HepG2 (cell line): ENCODE results near the gene DDX28. TPM values are rescaled to one million over a fixed set of nuclear protein-coding genes. Genes with fewer than 3 reads are reported as not detected.
A peak's percentile ranks its signal among the peaks of the same experiment; 100 is the strongest.

Experiments
- ATAC-seq: fragments of 200-7000 bp; cut with Tn5 transposase; 3 replicates; pipeline ENCODE4 v1.9.1; 2020; ENCODE audit warnings: mild to moderate bottlenecking, moderate library complexity
- BruUV-seq: library from RNA; stranded (reverse); fragments of 400-500 nt; replicated peaks from 2 replicates; lab custom pipeline; 2021; lab: Mats Ljungman, UMichigan
- CTCF ChIA-PET: fragments of 300-600 bp; formaldehyde crosslinking; extraction: SDS; loops from one replicate; lab custom pipeline; 2021; ENCODE audit warnings: low total read pairs, inconsistent platforms, low intra/inter-chr PET ratio; lab: Yijun Ruan, JAX
- POLR2A ChIA-PET: fragments of 350-600 bp; sonication (Branson Sonifier 250); formaldehyde crosslinking; loops from one replicate; lab custom pipeline; 2020; ENCODE audit warnings: antibody characterized with exemption, inconsistent platforms; lab: Yijun Ruan, JAX
- DNase-seq: peaks from one replicate; pipeline ENCODE4 v3.0.0-alpha.2; 2015; ENCODE audit warnings: low spot score
- FAIRE-seq: peaks from 3 replicates; lab custom pipeline; 2011; peaks lifted over from hg19 to GRCh38; lab: Jason Lieb, UNC
- H2AFZ ChIP-seq: one replicate; pipeline ENCODE4 v1.6.1; 2011; ENCODE audit warnings: low read length, inconsistent platforms
- H3K27ac ChIP-seq: fragments of 300-600 bp; 3 replicates; pipeline ENCODE4 v1.8.0; 2011; ENCODE audit warnings: mixed run types, mild to moderate bottlenecking, mixed read lengths, low read length, inconsistent platforms; ENCODE audit not compliant: insufficient read depth; ENCODE audit errors: extremely low read length
- H3K27me3 ChIP-seq, 2 experiments: fragments of 200-600 bp in 1 of 2; 2 replicates in 1 of 2; 3 replicates in 1 of 2; pipeline versions ENCODE4 v1.6.0 to v1.8.0; 2011; ENCODE audit warnings: low read length in 2 of 2, mild to moderate bottlenecking in 2 of 2, moderate library complexity in 2 of 2, inconsistent platforms in 1 of 2; ENCODE audit not compliant: insufficient read depth in 2 of 2, control insufficient read depth in 1 of 2
- H3K36me3 ChIP-seq, 2 experiments: fragments of 200-600 bp in 1 of 2; replicated peaks in 1 of 2; 2 replicates in 1 of 2; 3 replicates in 1 of 2; pipeline versions ENCODE4 v1.5.1 to v1.8.0; 2011; ENCODE audit warnings: low read length in 2 of 2, inconsistent platforms in 1 of 2; ENCODE audit not compliant: insufficient read depth in 2 of 2, control insufficient read depth in 1 of 2
- H3K4me1 ChIP-seq: 2 replicates; pipeline ENCODE4 v1.5.1; 2012; ENCODE audit warnings: low read length, inconsistent platforms; ENCODE audit not compliant: insufficient read depth
- H3K4me2 ChIP-seq: 2 replicates; pipeline ENCODE4 v1.6.0; 2011; ENCODE audit warnings: low read depth, low read length, inconsistent platforms
- H3K4me3 ChIP-seq, 3 experiments: fragments of 200-600 bp in 1 of 3; sonication (generic), shearing (Covaris generic) in 1 of 3; replicated peaks in 1 of 3; 2 replicates each; pipeline ENCODE4 v1.5.1; 2011 to 2016; ENCODE audit warnings: low read length in 3 of 3, inconsistent platforms in 2 of 3, low read depth in 2 of 3, mild to moderate bottlenecking in 2 of 3, control low read depth in 1 of 3, mixed read lengths in 1 of 3; ENCODE audit not compliant: insufficient read depth in 1 of 3
- H3K79me2 ChIP-seq: one replicate; pipeline ENCODE4 v1.6.1; 2011; ENCODE audit warnings: low read length, inconsistent platforms; ENCODE audit not compliant: insufficient read depth
- H3K9ac ChIP-seq: 2 replicates; pipeline ENCODE4 v1.6.0; 2011; ENCODE audit warnings: mild to moderate bottlenecking, low read depth, low read length, inconsistent platforms; ENCODE audit not compliant: insufficient read depth
- H3K9me3 ChIP-seq: 2 replicates; pipeline ENCODE4 v1.5.1; 2012; ENCODE audit warnings: mild to moderate bottlenecking, low read length
- H4K20me1 ChIP-seq: 2 replicates; pipeline ENCODE4 v1.6.0; 2011; ENCODE audit warnings: inconsistent platforms, mild to moderate bottlenecking, low read length, moderate library complexity; ENCODE audit not compliant: insufficient read depth
- ATRX ChIP-seq: sonication (generic); formaldehyde crosslinking; IDR thresholded peaks from 2 replicates; pipeline ENCODE4 v1.4.0; 2020; ENCODE audit warnings: missing genetic modification reagents, borderline replicate concordance
- DR1 ChIP-seq: sonication (generic); formaldehyde crosslinking; IDR thresholded peaks from 2 replicates; pipeline ENCODE4 v1.8.0; 2021; ENCODE audit warnings: mild to moderate bottlenecking, missing genetic modification reagents, inconsistent platforms
- EED ChIP-seq: sonication (generic); formaldehyde crosslinking; IDR thresholded peaks from 2 replicates; pipeline ENCODE4 v1.5.0; 2020; ENCODE audit warnings: mild to moderate bottlenecking, missing genetic modification reagents
- ELF4 ChIP-seq: sonication (generic); formaldehyde crosslinking; IDR thresholded peaks from 2 replicates; pipeline ENCODE4 v1.5.0; 2020; ENCODE audit warnings: missing genetic modification reagents, mild to moderate bottlenecking, moderate library complexity, borderline replicate concordance
- FOXA3 ChIP-seq: IDR thresholded peaks from 2 replicates; pipeline ENCODE4 v1.6.1; 2016; ENCODE audit warnings: missing genetic modification reagents, missing compliant biosample characterization
- FOXO1 ChIP-seq: sonication (generic); formaldehyde crosslinking; IDR thresholded peaks from 2 replicates; pipeline ENCODE4 v1.4.0; 2020; ENCODE audit warnings: missing genetic modification reagents
- GATAD2A ChIP-seq: IDR thresholded peaks from 2 replicates; pipeline ENCODE4 v1.6.1; 2016
- KAT7 ChIP-seq: IDR thresholded peaks from 2 replicates; pipeline ENCODE4 v1.6.1; 2018; ENCODE audit warnings: borderline replicate concordance, missing compliant biosample characterization
- KLF12 ChIP-seq: sonication (generic); formaldehyde crosslinking; IDR thresholded peaks from 2 replicates; pipeline ENCODE4 v1.4.0; 2020; ENCODE audit warnings: missing genetic modification reagents, borderline replicate concordance
- NFKB2 ChIP-seq: sonication (generic); formaldehyde crosslinking; IDR thresholded peaks from 2 replicates; pipeline ENCODE4 v1.4.0; 2020; ENCODE audit warnings: missing genetic modification reagents, borderline replicate concordance
- RFXANK ChIP-seq: IDR thresholded peaks from 2 replicates; pipeline ENCODE4 v1.6.1; 2016
- SMAD3 ChIP-seq: sonication (generic); formaldehyde crosslinking; IDR thresholded peaks from 2 replicates; pipeline ENCODE4 v1.4.0; 2020; ENCODE audit warnings: missing genetic modification reagents
- ZBTB3 ChIP-seq: sonication (generic); formaldehyde crosslinking; IDR thresholded peaks from 2 replicates; pipeline ENCODE4 v1.4.0; 2020; ENCODE audit warnings: low read depth, mild to moderate bottlenecking, moderate library complexity, missing genetic modification reagents, borderline replicate concordance
- ZNF354B ChIP-seq: sonication (generic); formaldehyde crosslinking; IDR thresholded peaks from 2 replicates; pipeline ENCODE4 v1.8.0; 2022; ENCODE audit warnings: mild to moderate bottlenecking, missing genetic modification reagents
- ZNF367 ChIP-seq: sonication (generic); formaldehyde crosslinking; IDR thresholded peaks from 2 replicates; pipeline ENCODE4 v1.4.0; 2020; ENCODE audit warnings: missing genetic modification reagents, borderline replicate concordance
- ZNF441 ChIP-seq: sonication (generic); formaldehyde crosslinking; IDR thresholded peaks from 2 replicates; pipeline ENCODE4 v1.7.0; 2021; ENCODE audit warnings: missing genetic modification reagents, borderline replicate concordance
- ZNF768 ChIP-seq: sonication (generic); formaldehyde crosslinking; IDR thresholded peaks from 2 replicates; pipeline ENCODE4 v1.4.0; 2020; ENCODE audit warnings: missing genetic modification reagents
- WGBS: methylation state at CpG from one replicate; pipeline ENCODE4 v1.1.6; 2017; ENCODE audit warnings: low lambda C conversion rate; 5-methylcytosine and 5-hydroxymethylcytosine counted together
- in situ Hi-C: cut with HindIII; loops from 2 replicates; pipeline ENCODE4 v1.10.0; 2017; ENCODE audit warnings: low pct_unique_long_range_greater_than_20kb; ENCODE audit not compliant: extremely low pct_ligation_motif_present
- intact Hi-C: fragments of 100-400 bp; cut with micrococcal nuclease; formaldehyde crosslinking; loops from one replicate; pipeline ENCODE4 v1.10.0; 2022; ENCODE audit not compliant: unreplicated experiment
- polyA plus RNA-seq, 8 experiments: library from polyadenylated mRNA; depleted of rRNA in 3 of 8; stranded (reverse) in 7 of 8; unstranded in 1 of 8; fragments of >200 nt; fragmentation: Illumina TruSeq in 4 of 8; extraction: Trizol in 4 of 8; gene quantifications; 2 replicates each; pipeline versions ENCODE4 v1.2.1 to v1.2.3, GENCODE V29; 2011 to 2016; ENCODE audit warnings: low read depth in 4 of 8, missing spikeins in 1 of 8, mixed read lengths in 1 of 8; ENCODE audit not compliant: insufficient read depth in 1 of 8
- total RNA-seq, 5 experiments: library from RNA; depleted of rRNA; stranded (reverse); fragments of >200 nt; fragmentation: Illumina TruSeq; extraction: Trizol; gene quantifications; 2 replicates each; pipeline ENCODE4 v1.2.3, GENCODE V29; 2016; ENCODE audit warnings: low read depth in 1 of 5
- TF ChIP-seq, protein P1 (sequence below): sonication (generic); formaldehyde crosslinking; IDR thresholded peaks from 2 replicates; pipeline ENCODE4; 2020; ENCODE audit warnings: missing genetic modification reagents, mild to moderate bottlenecking, borderline replicate concordance
- TF ChIP-seq, protein P2 (sequence below): sonication (generic); formaldehyde crosslinking; IDR thresholded peaks from 2 replicates; pipeline ENCODE4 v1.4.0; 2020; ENCODE audit warnings: missing genetic modification reagents, borderline replicate concordance

Gene DDX28
- total and polyA plus RNA-seq, 2 of the 13 experiments (the other 11 are each of a cell fraction or from before 2014, with no cell fraction given): 14.1 to 16.4 TPM

DNA sequence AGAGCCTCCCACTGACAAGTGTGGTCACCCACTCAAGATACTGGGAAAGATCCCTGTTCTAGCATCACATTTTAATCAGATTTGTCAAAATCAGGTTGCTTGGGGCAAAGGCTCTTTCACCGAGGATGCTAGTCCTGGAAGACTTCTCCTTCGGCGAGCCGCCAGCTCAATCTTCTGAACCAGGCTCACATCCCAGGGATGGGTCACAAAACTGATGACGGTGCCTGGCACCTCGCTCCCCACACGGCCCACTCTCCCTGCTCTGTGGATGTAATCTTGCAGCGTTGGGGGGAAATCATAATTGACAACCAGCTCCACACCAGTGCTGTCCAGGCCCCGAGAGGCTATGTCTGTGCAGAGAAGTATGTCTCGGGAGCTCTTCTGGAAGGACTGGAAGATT lies 1.5 kb downstream of the DDX28 start:
- in situ Hi-C loops (no loop called here), intact Hi-C loops (no loop called here)
- Histone ChIP-seq H2AFZ (no peak overlapping the region), H3K79me2 (peaks cover 32% of the 10 kb centered on the region), H3K4me3 (peak overlapping the region; percentile 92 to 99 (median 92); a peak in 5 of 6 replicates), H3K9me3 (no peaks in the 10 kb centered on the region), H3K27ac (no peak overlapping the region), H3K36me3 (no peaks in the 10 kb centered on the region; a peak in 1 of 5 replicates), H4K20me1 (no peaks in the 10 kb centered on the region), H3K4me1 (peaks cover 30% of the 10 kb centered on the region), H3K27me3 (no peaks in the 10 kb centered on the region; a peak in 1 of 5 replicates), H3K4me2 (peak overlapping the region; percentile 96), H3K9ac (peak overlapping the region; percentile 94)
- FAIRE-seq (no peak), ATAC-seq (no peak), DNase-seq (no peak)
- POLR2A ChIA-PET: interaction anchor here (1.2 to 3.3 kb wide), 11 partner anchors 16 to 213 kb away, joined by 3 to 26 read pairs (median 12); partner anchors contain the start of genes DPEP2, LCAT, NFATC3 and PSMB10
- no TSS peak for BruUV-seq
- CTCF ChIA-PET: no interaction called here
- WGBS: 91% methylated on average over 8 of the region's 10 CpGs
- TF ChIP-seq FOXA3 (CRISPR knock-in tag): no peak
- no peak for TF ChIP-seq KAT7 (CRISPR knock-in tag)
- no peak for TF ChIP-seq FOXO1 (CRISPR knock-in tag)
- no peak for TF ChIP-seq RFXANK (CRISPR knock-in tag)
- no peak for TF ChIP-seq ELF4 (CRISPR knock-in tag)
- 0 out of 2 replicates have a peak, but pooled peaks have one; percentile 17 for TF ChIP-seq ZNF367 (CRISPR knock-in tag)
- TF ChIP-seq KLF12 (CRISPR knock-in tag): no peak
- TF ChIP-seq, protein P1, sequence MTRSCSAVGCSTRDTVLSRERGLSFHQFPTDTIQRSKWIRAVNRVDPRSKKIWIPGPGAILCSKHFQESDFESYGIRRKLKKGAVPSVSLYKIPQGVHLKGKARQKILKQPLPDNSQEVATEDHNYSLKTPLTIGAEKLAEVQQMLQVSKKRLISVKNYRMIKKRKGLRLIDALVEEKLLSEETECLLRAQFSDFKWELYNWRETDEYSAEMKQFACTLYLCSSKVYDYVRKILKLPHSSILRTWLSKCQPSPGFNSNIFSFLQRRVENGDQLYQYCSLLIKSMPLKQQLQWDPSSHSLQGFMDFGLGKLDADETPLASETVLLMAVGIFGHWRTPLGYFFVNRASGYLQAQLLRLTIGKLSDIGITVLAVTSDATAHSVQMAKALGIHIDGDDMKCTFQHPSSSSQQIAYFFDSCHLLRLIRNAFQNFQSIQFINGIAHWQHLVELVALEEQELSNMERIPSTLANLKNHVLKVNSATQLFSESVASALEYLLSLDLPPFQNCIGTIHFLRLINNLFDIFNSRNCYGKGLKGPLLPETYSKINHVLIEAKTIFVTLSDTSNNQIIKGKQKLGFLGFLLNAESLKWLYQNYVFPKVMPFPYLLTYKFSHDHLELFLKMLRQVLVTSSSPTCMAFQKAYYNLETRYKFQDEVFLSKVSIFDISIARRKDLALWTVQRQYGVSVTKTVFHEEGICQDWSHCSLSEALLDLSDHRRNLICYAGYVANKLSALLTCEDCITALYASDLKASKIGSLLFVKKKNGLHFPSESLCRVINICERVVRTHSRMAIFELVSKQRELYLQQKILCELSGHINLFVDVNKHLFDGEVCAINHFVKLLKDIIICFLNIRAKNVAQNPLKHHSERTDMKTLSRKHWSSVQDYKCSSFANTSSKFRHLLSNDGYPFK (CRISPR knock-in tag): no peak
- no peak for TF ChIP-seq ZNF768 (CRISPR knock-in tag)
- no peak for TF ChIP-seq ZNF354B (CRISPR knock-in tag)
- TF ChIP-seq ZNF441 (CRISPR knock-in tag): no peak
- TF ChIP-seq DR1 (CRISPR knock-in tag): no peak
- TF ChIP-seq SMAD3 (CRISPR knock-in tag): no peak
- TF ChIP-seq ATRX (CRISPR knock-in tag): no peak
- TF ChIP-seq GATAD2A (CRISPR knock-in tag): no peak
- TF ChIP-seq, protein P2, sequence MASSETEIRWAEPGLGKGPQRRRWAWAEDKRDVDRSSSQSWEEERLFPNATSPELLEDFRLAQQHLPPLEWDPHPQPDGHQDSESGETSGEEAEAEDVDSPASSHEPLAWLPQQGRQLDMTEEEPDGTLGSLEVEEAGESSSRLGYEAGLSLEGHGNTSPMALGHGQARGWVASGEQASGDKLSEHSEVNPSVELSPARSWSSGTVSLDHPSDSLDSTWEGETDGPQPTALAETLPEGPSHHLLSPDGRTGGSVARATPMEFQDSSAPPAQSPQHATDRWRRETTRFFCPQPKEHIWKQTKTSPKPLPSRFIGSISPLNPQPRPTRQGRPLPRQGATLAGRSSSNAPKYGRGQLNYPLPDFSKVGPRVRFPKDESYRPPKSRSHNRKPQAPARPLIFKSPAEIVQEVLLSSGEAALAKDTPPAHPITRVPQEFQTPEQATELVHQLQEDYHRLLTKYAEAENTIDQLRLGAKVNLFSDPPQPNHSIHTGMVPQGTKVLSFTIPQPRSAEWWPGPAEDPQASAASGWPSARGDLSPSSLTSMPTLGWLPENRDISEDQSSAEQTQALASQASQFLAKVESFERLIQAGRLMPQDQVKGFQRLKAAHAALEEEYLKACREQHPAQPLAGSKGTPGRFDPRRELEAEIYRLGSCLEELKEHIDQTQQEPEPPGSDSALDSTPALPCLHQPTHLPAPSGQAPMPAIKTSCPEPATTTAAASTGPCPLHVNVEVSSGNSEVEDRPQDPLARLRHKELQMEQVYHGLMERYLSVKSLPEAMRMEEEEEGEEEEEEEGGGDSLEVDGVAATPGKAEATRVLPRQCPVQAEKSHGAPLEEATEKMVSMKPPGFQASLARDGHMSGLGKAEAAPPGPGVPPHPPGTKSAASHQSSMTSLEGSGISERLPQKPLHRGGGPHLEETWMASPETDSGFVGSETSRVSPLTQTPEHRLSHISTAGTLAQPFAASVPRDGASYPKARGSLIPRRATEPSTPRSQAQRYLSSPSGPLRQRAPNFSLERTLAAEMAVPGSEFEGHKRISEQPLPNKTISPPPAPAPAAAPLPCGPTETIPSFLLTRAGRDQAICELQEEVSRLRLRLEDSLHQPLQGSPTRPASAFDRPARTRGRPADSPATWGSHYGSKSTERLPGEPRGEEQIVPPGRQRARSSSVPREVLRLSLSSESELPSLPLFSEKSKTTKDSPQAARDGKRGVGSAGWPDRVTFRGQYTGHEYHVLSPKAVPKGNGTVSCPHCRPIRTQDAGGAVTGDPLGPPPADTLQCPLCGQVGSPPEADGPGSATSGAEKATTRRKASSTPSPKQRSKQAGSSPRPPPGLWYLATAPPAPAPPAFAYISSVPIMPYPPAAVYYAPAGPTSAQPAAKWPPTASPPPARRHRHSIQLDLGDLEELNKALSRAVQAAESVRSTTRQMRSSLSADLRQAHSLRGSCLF (CRISPR knock-in tag): no peak
- TF ChIP-seq NFKB2 (CRISPR knock-in tag): 0 out of 2 replicates have a peak, but pooled peaks have one; percentile 50
- TF ChIP-seq ZBTB3: no peak
- TF ChIP-seq EED (CRISPR knock-in tag): 0 out of 2 replicates have a peak, but pooled peaks have one; percentile 22
